IMR-90 (cell line): Measurements from ENCODE around the gene PADI2. TPM values are rescaled to one million over a fixed set of nuclear protein-coding genes. Genes with fewer than 3 reads are reported as not detected.

Source experiments
- ATAC-seq: fragments of 200-7000 bp; cut with Tn5 transposase; 2 replicates; pipeline ENCODE4 v1.9.1; 2020; ENCODE audit warnings: low read depth, mild to moderate bottlenecking, moderate library complexity
- BruUV-seq: library from RNA; stranded (reverse); fragments of 400-500 nt; replicated peaks from 2 replicates; lab custom pipeline; 2021; lab: Mats Ljungman, UMichigan
- CTCF ChIA-PET: fragments of 300-600 bp; formaldehyde crosslinking; extraction: SDS; loops from one replicate; lab custom pipeline; 2021; ENCODE audit warnings: antibody characterized with exemption; lab: Yijun Ruan, JAX
- POLR2A ChIA-PET: fragments of 300-600 bp; sonication (Branson Sonifier 250); formaldehyde crosslinking; loops from one replicate; lab custom pipeline; 2022; ENCODE audit warnings: antibody characterized with exemption; ENCODE audit not compliant: unreplicated experiment; lab: Charles Lee
- DNase-seq: peaks from one replicate; pipeline ENCODE4 v3.0.0; 2013
- H2AFZ ChIP-seq: replicated peaks from 2 replicates; pipeline ENCODE3; 2013; ENCODE audit warnings: low read length, mild to moderate bottlenecking; ENCODE audit not compliant: poor library complexity
- H2AK5ac ChIP-seq: 2 replicates; pipeline ENCODE4 v1.6.1; 2013; ENCODE audit warnings: low read depth, low read length, inconsistent platforms
- H2AK9ac ChIP-seq: replicated peaks from 2 replicates; pipeline ENCODE3; 2013; ENCODE audit warnings: mild to moderate bottlenecking, low read depth, low read length, moderate library complexity; ENCODE audit not compliant: poor library complexity
- H2BK120ac ChIP-seq: 2 replicates; pipeline ENCODE4 v1.6.1; 2013; ENCODE audit warnings: low read depth, low read length, inconsistent platforms
- H2BK15ac ChIP-seq: 3 replicates; pipeline ENCODE4 v1.6.1; 2013; ENCODE audit warnings: low read depth, low read length, inconsistent platforms
- H2BK20ac ChIP-seq: 2 replicates; pipeline ENCODE4 v1.6.1; 2013; ENCODE audit warnings: low read depth, mild to moderate bottlenecking, inconsistent platforms, low read length, moderate library complexity
- H2BK5ac ChIP-seq: 2 replicates; pipeline ENCODE4 v1.6.1; 2013; ENCODE audit warnings: mild to moderate bottlenecking, low read depth, low read length, inconsistent platforms; ENCODE audit not compliant: poor library complexity, severe bottlenecking
- H3K14ac ChIP-seq: replicated peaks from 2 replicates; pipeline ENCODE4 v1.6.1; 2013; ENCODE audit warnings: low read depth, low read length, inconsistent platforms
- H3K18ac ChIP-seq: 2 replicates; pipeline ENCODE4 v1.6.1; 2013; ENCODE audit warnings: low read depth, low read length, control low read depth
- H3K23ac ChIP-seq: 2 replicates; pipeline ENCODE4 v1.6.1; 2013; ENCODE audit warnings: low read depth, low read length, inconsistent platforms
- H3K27ac ChIP-seq: 2 replicates; pipeline ENCODE4 v1.5.1; 2013; ENCODE audit warnings: mild to moderate bottlenecking, control low read depth, low read length; ENCODE audit not compliant: insufficient read depth
- H3K27me3 ChIP-seq: 2 replicates; pipeline ENCODE4 v1.6.1; 2013; ENCODE audit warnings: low read length; ENCODE audit not compliant: control insufficient read depth, insufficient read depth
- H3K36me3 ChIP-seq: 2 replicates; pipeline ENCODE4 v1.6.1; 2013; ENCODE audit warnings: low read length, mixed read lengths; ENCODE audit not compliant: control insufficient read depth, insufficient read depth
- H3K4ac ChIP-seq: 2 replicates; pipeline ENCODE4 v1.6.1; 2013; ENCODE audit warnings: low read depth, low read length, inconsistent platforms
- H3K4me1 ChIP-seq: 2 replicates; pipeline ENCODE4 v1.6.1; 2013; ENCODE audit warnings: low read length, mixed read lengths; ENCODE audit not compliant: control insufficient read depth, insufficient read depth
- H3K4me2 ChIP-seq: 2 replicates; pipeline ENCODE4 v1.6.1; 2013; ENCODE audit warnings: low read depth, mild to moderate bottlenecking, control low read depth, low read length, moderate library complexity
- H3K4me3 ChIP-seq: 2 replicates; pipeline ENCODE4 v1.5.1; 2013; ENCODE audit warnings: low read depth, mild to moderate bottlenecking, control low read depth, low read length, moderate library complexity; ENCODE audit not compliant: insufficient read depth
- H3K56ac ChIP-seq: 2 replicates; pipeline ENCODE4 v1.6.1; 2013; ENCODE audit warnings: low read length, inconsistent platforms; ENCODE audit not compliant: insufficient read depth; ENCODE audit errors: extremely low read depth
- H3K79me1 ChIP-seq, 2 experiments: 2 replicates each; pipeline ENCODE4 v1.6.1; 2013; ENCODE audit warnings: low read length in 2 of 2, inconsistent platforms in 1 of 2, low read depth in 1 of 2
- H3K9ac ChIP-seq: 2 replicates; pipeline ENCODE4 v1.6.1; 2013; ENCODE audit warnings: low read depth, low read length, control low read depth
- H3K9me1 ChIP-seq: 2 replicates; pipeline ENCODE4 v1.6.1; 2013; ENCODE audit warnings: low read length, inconsistent platforms; ENCODE audit not compliant: insufficient read depth
- H3K9me3 ChIP-seq: 2 replicates; pipeline ENCODE4 v1.6.1; 2013; ENCODE audit warnings: low read length; ENCODE audit not compliant: control insufficient read depth, insufficient read depth
- H4K20me1 ChIP-seq: 2 replicates; pipeline ENCODE4 v1.6.1; 2013; ENCODE audit warnings: low read length, inconsistent platforms; ENCODE audit not compliant: insufficient read depth
- H4K5ac ChIP-seq: 2 replicates; pipeline ENCODE4 v1.6.1; 2013; ENCODE audit warnings: mild to moderate bottlenecking, low read depth, low read length, control low read depth
- H4K8ac ChIP-seq, 2 experiments: 2 replicates each; pipeline ENCODE4 v1.6.1; 2013; ENCODE audit warnings: low read depth in 2 of 2, low read length in 2 of 2, control low read depth in 1 of 2, inconsistent platforms in 1 of 2
- H4K91ac ChIP-seq: 2 replicates; pipeline ENCODE4 v1.6.1; 2013; ENCODE audit warnings: low read depth, low read length, inconsistent platforms; ENCODE audit not compliant: insufficient read depth
- BHLHE40 ChIP-seq: fragments of 150-350 bp; IDR thresholded peaks from 2 replicates; pipeline ENCODE4 v1.6.1; 2016; ENCODE audit warnings: mild to moderate bottlenecking, low read depth, low read length
- CEBPB ChIP-seq: IDR thresholded peaks from 2 replicates; pipeline ENCODE4 v1.6.1; 2012; ENCODE audit warnings: low read depth, low read length, improper control_type of control experiment
- CHD1 ChIP-seq: IDR thresholded peaks from 2 replicates; pipeline ENCODE4 v1.6.1; 2012; ENCODE audit warnings: low read depth, low read length, improper control_type of control experiment
- CTCF ChIP-seq: conservative IDR thresholded peaks from 2 replicates; pipeline ENCODE4 v1.5.1; 2012; ENCODE audit warnings: mild to moderate bottlenecking, low read depth, low read length, improper control_type of control experiment
- ELK1 ChIP-seq: fragments of 150-350 bp; IDR thresholded peaks from 2 replicates; pipeline ENCODE4 v1.6.1; 2016; ENCODE audit warnings: low read depth, mild to moderate bottlenecking, low read length, moderate library complexity, borderline replicate concordance
- FOS ChIP-seq: fragments of 150-350 bp; IDR thresholded peaks from 2 replicates; pipeline ENCODE4 v1.6.1; 2016; ENCODE audit warnings: low read depth, low read length
- MAFK ChIP-seq: IDR thresholded peaks from 2 replicates; pipeline ENCODE4 v1.6.1; 2012; ENCODE audit warnings: low read depth, low read length, improper control_type of control experiment
- MAZ ChIP-seq: IDR thresholded peaks from 2 replicates; pipeline ENCODE4 v1.6.1; 2012; ENCODE audit warnings: low read depth, mild to moderate bottlenecking, low read length, improper control_type of control experiment, moderate library complexity, borderline replicate concordance
- MXI1 ChIP-seq: IDR thresholded peaks from 2 replicates; pipeline ENCODE4 v1.6.1; 2012; ENCODE audit warnings: low read depth, mild to moderate bottlenecking, low read length, moderate library complexity, borderline replicate concordance
- NFE2L2 ChIP-seq: fragments of 150-350 bp; IDR thresholded peaks from 2 replicates; pipeline ENCODE4 v1.6.1; 2016; ENCODE audit warnings: low read depth, mild to moderate bottlenecking, low read length
- POLR2A ChIP-seq: IDR thresholded peaks from 2 replicates; pipeline ENCODE4 v1.6.1; 2012; ENCODE audit warnings: mild to moderate bottlenecking, low read depth, low read length
- RAD21 ChIP-seq: IDR thresholded peaks from 2 replicates; pipeline ENCODE4 v1.6.1; 2012; ENCODE audit warnings: low read length, improper control_type of control experiment
- RCOR1 ChIP-seq: IDR thresholded peaks from 2 replicates; pipeline ENCODE4 v1.6.1; 2012; ENCODE audit warnings: mild to moderate bottlenecking, low read length, improper control_type of control experiment; ENCODE audit not compliant: insufficient replicate concordance
- RFX5 ChIP-seq: IDR thresholded peaks from 2 replicates; pipeline ENCODE4 v1.8.0; 2012; ENCODE audit warnings: low read depth, mild to moderate bottlenecking, low read length, moderate library complexity
- SMC3 ChIP-seq: fragments of 150-350 bp; IDR thresholded peaks from 2 replicates; pipeline ENCODE4 v1.6.1; 2016; ENCODE audit warnings: low read depth, mild to moderate bottlenecking, antibody characterized with exemption, low read length, moderate library complexity
- USF2 ChIP-seq: fragments of 150-350 bp; IDR thresholded peaks from 2 replicates; pipeline ENCODE4 v1.6.1; 2017; ENCODE audit warnings: mild to moderate bottlenecking, antibody characterized with exemption, low read length, low read depth
- WGBS, 2 experiments: methylation state at CpG; one replicate each; pipeline versions ENCODE4 v1.1.5 to v1.1.7; 2013; ENCODE audit warnings: missing lambda C conversion rate in 2 of 2; ENCODE audit not compliant: insufficient read length in 1 of 2; ENCODE audit errors: extremely low coverage in 2 of 2; 5-methylcytosine and 5-hydroxymethylcytosine counted together
- dilution Hi-C: fragments of 300-500 bp; cut with HindIII; formaldehyde crosslinking; loops from one replicate; pipeline ENCODE4 v1.14.3; 2018; ENCODE audit warnings: low sequenced_read_pairs; ENCODE audit not compliant: unreplicated experiment
- in situ Hi-C: fragments of 300-500 bp; cut with MboI; formaldehyde crosslinking; loops from 3 replicates; pipeline ENCODE4 v1.14.3; 2019; ENCODE audit warnings: low sequenced_read_pairs, inconsistent platforms, mixed read lengths
- intact Hi-C: fragments of 100-400 bp; cut with micrococcal nuclease; formaldehyde crosslinking; loops from 2 replicates; pipeline ENCODE4 v1.10.0; 2022
- polyA plus RNA-seq, 3 experiments: library from polyadenylated mRNA; depleted of rRNA; stranded (reverse); fragments of >200 nt; gene quantifications; 2 replicates each; pipeline ENCODE4 v1.2.3, GENCODE V29; 2012; ENCODE audit warnings: low replicate concordance in 1 of 3
- total RNA-seq: library from RNA; depleted of rRNA; stranded (reverse); fragments of >200 nt; gene quantifications from 2 replicates; pipeline ENCODE4 v1.2.3, GENCODE V29; 2012

PADI2 gene
- total and polyA plus RNA-seq, 2 of the 4 experiments (the other 2 are of a cell fraction) = not detected

GRCh38 chr1:17104782-17105181, 14.5 kb downstream of the PADI2 start:
- Histone ChIP-seq H4K5ac (no peak overlapping the region), H2AFZ (no peak overlapping the region), H2AK9ac (no peak overlapping the region), H3K4me2 (no peak overlapping the region), H3K9me1 (no peaks in the 10 kb centered on the region), H3K4ac (no peak overlapping the region), H2BK20ac (no peak overlapping the region), H3K18ac (no peak overlapping the region), H3K27me3 (peaks cover 39% of the 10 kb centered on the region), H3K23ac (no peak overlapping the region), H3K27ac (no peak overlapping the region), H3K79me1 (no peaks in the 10 kb centered on the region), H2BK120ac (no peak overlapping the region), H3K36me3 (no peaks in the 10 kb centered on the region), H2AK5ac (no peak overlapping the region), H4K8ac (no peak overlapping the region), H3K4me3 (no peak overlapping the region), H3K14ac (no peak overlapping the region), H3K9ac (no peak overlapping the region), H2BK15ac (no peak overlapping the region), H4K20me1 (no peaks in the 10 kb centered on the region), H2BK5ac (no peak overlapping the region), H3K9me3 (no peaks in the 10 kb centered on the region), H3K56ac (no peak overlapping the region), H3K4me1 (no peaks in the 10 kb centered on the region), H4K91ac (no peak overlapping the region)
- ATAC-seq = no peak
- WGBS, 2 experiments = 85% methylated on average over 3 of the region's 17 CpGs; no CpG with 5 or more reads in 1 of the 2 experiments
- ChIA-PET POLR2A (no interaction called here), CTCF (no interaction called here)
- dilution Hi-C loops (no loop called here), in situ Hi-C loops (no loop called here), intact Hi-C loops (no loop called here)
- BruUV-seq = no TSS peak
- DNase-seq = no peak
- TF ChIP-seq SMC3 = no peak
- no peak for TF ChIP-seq POLR2A
- TF ChIP-seq ELK1 = no peak
- TF ChIP-seq BHLHE40 = no peak
- no peak for TF ChIP-seq MAFK
- TF ChIP-seq USF2 = no peak
- no peak for TF ChIP-seq RAD21
- TF ChIP-seq CHD1 = no peak
- no peak for TF ChIP-seq FOS
- no peak for TF ChIP-seq CEBPB
- no peak for TF ChIP-seq RFX5
- TF ChIP-seq CTCF = no peak
- no peak for TF ChIP-seq RCOR1
- no peak for TF ChIP-seq MAZ
- TF ChIP-seq MXI1 = no peak
- TF ChIP-seq NFE2L2 = no peak
